ENCODE measurements around the gene SLMAP.

The SLMAP gene

DNA sequence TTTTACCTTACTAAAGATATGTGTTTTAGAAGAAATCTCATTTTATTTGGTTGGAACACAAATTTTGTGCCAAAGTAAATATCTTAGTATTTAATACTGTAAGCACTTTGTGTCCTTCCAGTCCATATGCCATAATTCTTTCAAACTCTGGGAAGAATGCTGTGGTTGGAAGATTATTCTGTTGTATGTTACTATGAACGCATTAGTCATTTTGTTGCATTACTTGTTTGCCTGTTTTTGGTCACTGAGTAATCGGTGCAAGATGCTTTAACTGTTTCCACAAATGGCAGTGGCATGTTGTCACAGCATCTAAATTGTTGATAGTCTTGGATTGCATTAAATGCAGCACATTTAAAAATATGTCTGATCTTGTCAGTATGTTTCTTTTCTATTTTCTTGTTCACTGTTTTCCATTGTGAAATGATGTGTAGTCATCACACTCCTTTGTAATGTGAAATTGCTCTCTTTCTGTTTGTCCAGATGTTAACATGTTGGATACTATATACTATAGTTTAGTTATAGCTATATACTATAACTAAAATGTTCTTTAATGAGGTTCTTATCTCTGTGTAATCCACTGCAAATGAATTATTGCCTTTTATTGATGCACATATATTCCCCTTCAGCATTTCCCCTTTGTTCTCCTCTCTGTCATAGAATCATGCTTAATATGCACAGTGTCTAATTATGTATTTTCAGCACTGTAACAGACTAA is 162.2 kb downstream of the SLMAP start:
- peaks cover 37% of the 10 kb centered on the region for H3K36me3 ChIP-seq

DNA sequence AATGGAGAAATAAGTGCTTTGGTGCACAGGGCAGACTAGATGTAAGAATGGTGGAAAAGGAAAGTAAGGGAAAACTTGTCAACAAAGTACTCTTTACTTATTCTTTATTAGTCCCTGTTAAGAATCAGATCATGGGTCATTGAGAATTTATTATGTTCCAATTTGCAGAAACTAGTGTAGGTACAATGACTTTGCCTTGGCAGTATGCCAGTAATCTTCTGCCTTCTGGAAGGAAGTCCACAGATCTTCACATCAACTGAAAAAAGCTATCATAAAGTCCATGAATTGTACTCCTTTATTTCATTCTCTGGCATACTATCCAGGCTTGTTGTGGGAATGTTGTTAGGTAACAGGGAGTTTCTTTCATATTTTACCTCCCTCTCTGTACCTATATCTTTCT is 163.9 kb downstream of the SLMAP start:
- Histone ChIP-seq H3K4me3 (ENCODE audit: low read depth, low read length) (no peak overlapping the region), H3K36me3 (peaks cover 36% of the 10 kb centered on the region), H3K27me3 (ENCODE audit: insufficient read depth, low read depth, severe bottlenecking) (no peaks in the 10 kb centered on the region), H3K27ac (no peak overlapping the region), H3K9me3 (ENCODE audit: severe bottlenecking) (no peaks in the 10 kb centered on the region)
- TF ChIP-seq, protein P1, sequence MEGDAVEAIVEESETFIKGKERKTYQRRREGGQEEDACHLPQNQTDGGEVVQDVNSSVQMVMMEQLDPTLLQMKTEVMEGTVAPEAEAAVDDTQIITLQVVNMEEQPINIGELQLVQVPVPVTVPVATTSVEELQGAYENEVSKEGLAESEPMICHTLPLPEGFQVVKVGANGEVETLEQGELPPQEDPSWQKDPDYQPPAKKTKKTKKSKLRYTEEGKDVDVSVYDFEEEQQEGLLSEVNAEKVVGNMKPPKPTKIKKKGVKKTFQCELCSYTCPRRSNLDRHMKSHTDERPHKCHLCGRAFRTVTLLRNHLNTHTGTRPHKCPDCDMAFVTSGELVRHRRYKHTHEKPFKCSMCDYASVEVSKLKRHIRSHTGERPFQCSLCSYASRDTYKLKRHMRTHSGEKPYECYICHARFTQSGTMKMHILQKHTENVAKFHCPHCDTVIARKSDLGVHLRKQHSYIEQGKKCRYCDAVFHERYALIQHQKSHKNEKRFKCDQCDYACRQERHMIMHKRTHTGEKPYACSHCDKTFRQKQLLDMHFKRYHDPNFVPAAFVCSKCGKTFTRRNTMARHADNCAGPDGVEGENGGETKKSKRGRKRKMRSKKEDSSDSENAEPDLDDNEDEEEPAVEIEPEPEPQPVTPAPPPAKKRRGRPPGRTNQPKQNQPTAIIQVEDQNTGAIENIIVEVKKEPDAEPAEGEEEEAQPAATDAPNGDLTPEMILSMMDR (IDR thresholded peaks at IDR 0.05; ENCODE audit: low read depth, low read length): no peak
- no peak for DNase-seq

More for the DNA sequence above, 162.2 kb downstream of the SLMAP start:
- Histone ChIP-seq H3K27me3 (ENCODE audit: insufficient read depth, low read depth, severe bottlenecking) (no peaks in the 10 kb centered on the region), H3K4me3 (ENCODE audit: low read depth, low read length) (no peak overlapping the region), H3K27ac (no peak overlapping the region), H3K9me3 (ENCODE audit: severe bottlenecking) (no peaks in the 10 kb centered on the region)
- DNase-seq: no peak
- TF ChIP-seq, protein P1 (IDR thresholded peaks at IDR 0.05; ENCODE audit: low read depth, low read length): no peak

DNA sequence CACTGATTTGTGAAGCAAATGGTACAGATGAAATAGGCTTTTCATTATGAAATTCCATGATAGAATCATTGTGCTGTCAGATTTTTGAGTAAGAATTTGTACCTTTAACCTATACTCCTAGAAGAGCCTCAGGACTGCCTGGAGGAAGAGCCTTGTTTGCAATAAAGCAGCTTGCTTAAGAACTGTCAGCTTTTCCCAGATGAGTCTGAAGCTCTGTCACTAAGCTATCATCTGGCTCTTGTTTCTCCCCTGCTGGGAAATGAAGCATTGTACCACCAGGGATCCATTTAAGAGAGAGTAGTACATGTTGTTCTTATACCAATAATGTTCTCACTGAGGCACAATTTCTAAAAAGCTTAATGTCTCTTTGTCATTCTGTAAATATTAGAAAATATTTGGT is 167.0 kb downstream of the SLMAP start:
- Histone ChIP-seq H3K36me3 (peaks cover 15% of the 10 kb centered on the region), H3K27me3 (ENCODE audit: insufficient read depth, low read depth, severe bottlenecking) (no peaks in the 10 kb centered on the region), H3K27ac (no peak overlapping the region), H3K4me3 (ENCODE audit: low read depth, low read length) (no peak overlapping the region), H3K9me3 (ENCODE audit: severe bottlenecking) (no peaks in the 10 kb centered on the region)
- TF ChIP-seq, protein P1 (IDR thresholded peaks at IDR 0.05; ENCODE audit: low read depth, low read length): no peak
- no peak for DNase-seq

DNA sequence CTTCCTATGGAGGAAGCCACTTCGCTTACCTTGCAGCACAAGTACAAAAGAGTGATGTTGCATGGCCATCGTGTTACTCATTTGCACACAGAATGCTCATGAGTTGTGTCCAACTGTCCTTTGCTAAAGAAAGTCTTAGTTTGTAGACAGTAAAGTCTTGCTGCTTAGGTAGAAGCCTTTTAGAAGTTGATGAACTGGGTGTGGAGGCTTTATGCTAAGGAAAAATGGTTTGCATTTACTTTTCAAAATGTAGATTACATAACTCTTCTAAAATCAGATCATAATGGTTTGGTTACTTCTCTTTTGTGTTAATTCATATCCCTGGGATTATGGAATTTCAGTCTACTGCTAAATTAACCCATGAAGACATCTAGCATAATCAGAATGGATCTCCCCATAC is 167.6 kb downstream of the SLMAP start:
- Histone ChIP-seq H3K4me3 (ENCODE audit: low read depth, low read length) (no peak overlapping the region), H3K9me3 (ENCODE audit: severe bottlenecking) (no peaks in the 10 kb centered on the region), H3K36me3 (peaks cover 15% of the 10 kb centered on the region), H3K27me3 (ENCODE audit: insufficient read depth, low read depth, severe bottlenecking) (no peaks in the 10 kb centered on the region), H3K27ac (no peak overlapping the region)
- TF ChIP-seq, protein P1 (IDR thresholded peaks at IDR 0.05; ENCODE audit: low read depth, low read length): no peak
- no peak for DNase-seq

DNA sequence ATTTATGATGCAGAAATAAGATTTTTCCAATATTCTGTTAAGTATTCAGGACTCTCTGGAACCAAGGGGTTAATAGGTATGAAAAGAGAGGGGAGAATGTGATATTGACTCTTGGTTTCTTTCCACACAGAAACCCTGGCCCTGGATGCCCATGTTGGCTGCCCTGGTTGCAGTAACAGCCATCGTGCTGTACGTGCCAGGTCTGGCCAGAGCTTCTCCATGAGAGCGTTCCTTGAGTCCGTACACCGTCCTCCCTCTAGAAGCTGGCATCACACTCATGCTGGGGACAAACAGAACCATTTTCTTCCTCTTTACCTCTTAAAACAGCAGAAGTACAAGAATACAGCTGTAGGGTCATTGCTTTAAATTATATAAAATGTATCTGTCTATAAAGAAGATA is 171.1 kb downstream of the SLMAP start:
- no peak for DNase-seq
- TF ChIP-seq, protein P1 (IDR thresholded peaks at IDR 0.05; ENCODE audit: low read depth, low read length): no peak
- Histone ChIP-seq H3K36me3 (peaks cover 15% of the 10 kb centered on the region), H3K27me3 (ENCODE audit: insufficient read depth, low read depth, severe bottlenecking) (no peaks in the 10 kb centered on the region), H3K27ac (no peak overlapping the region), H3K9me3 (ENCODE audit: severe bottlenecking) (no peaks in the 10 kb centered on the region), H3K4me3 (ENCODE audit: low read depth, low read length) (no peak overlapping the region)

DNA sequence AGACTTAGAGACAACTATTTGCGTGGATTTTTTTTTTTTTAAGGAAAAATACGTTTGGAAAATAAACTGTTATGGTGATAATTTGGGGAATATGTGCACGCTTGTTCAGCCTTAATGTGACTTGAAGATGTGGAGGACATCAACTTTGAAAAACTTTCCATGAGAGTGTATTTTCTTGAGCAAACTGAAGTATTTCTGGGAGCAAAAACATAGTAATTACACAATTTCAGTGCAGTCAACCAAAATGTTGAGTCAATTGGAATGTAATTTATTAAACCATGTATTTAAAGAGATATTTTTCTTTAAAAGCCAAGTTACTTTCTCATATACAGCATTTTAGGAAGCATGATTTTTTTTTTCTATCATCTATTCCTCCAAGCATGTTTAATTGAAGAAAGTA is 171.8 kb downstream of the SLMAP start:
- peaks cover 10% of the 10 kb centered on the region for H3K36me3 ChIP-seq
- TF ChIP-seq, protein P1 (IDR thresholded peaks at IDR 0.05; ENCODE audit: low read depth, low read length): no peak
- no peaks in the 10 kb centered on the region for H3K27me3 ChIP-seq (ENCODE audit: insufficient read depth, low read depth, severe bottlenecking)
- H3K4me3 ChIP-seq (ENCODE audit: low read depth, low read length): no peak overlapping the region
- no peak overlapping the region for H3K27ac ChIP-seq
- H3K9me3 ChIP-seq (ENCODE audit: severe bottlenecking): no peaks in the 10 kb centered on the region
- DNase-seq: no peak

Measured in WERI-Rb-1 (cell line).